ENCODE measurements around the gene TPD52L3.

DNA sequence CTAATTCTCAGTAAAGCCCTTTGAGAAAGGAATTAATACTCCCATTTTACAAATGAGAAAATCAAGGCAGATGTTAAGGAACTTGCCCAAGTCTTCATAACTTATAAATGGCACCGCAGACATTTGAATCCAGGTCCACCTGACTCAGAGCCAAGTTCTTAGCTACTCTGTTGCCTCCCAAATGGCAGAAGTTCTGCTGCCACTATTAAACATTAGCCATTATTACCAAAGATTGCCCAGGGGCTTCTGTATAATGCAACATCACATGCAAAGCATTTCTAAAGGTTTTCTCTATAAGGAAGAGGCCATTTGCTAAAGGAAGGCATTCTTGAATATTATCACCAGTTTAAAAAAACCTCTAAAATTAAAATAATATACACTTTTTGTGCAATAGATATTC lies 28.3 kb downstream of the TPD52L3 start:
- TF ChIP-seq, protein P1, sequence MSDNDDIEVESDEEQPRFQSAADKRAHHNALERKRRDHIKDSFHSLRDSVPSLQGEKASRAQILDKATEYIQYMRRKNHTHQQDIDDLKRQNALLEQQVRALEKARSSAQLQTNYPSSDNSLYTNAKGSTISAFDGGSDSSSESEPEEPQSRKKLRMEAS (IDR thresholded peaks at IDR 0.05; ENCODE audit: low read depth, low read length), result no peak
- TF ChIP-seq POLR2A (IDR thresholded peaks at IDR 0.05; ENCODE audit: extremely low read depth, insufficient read length), result no peak
- TF ChIP-seq, protein P2, sequence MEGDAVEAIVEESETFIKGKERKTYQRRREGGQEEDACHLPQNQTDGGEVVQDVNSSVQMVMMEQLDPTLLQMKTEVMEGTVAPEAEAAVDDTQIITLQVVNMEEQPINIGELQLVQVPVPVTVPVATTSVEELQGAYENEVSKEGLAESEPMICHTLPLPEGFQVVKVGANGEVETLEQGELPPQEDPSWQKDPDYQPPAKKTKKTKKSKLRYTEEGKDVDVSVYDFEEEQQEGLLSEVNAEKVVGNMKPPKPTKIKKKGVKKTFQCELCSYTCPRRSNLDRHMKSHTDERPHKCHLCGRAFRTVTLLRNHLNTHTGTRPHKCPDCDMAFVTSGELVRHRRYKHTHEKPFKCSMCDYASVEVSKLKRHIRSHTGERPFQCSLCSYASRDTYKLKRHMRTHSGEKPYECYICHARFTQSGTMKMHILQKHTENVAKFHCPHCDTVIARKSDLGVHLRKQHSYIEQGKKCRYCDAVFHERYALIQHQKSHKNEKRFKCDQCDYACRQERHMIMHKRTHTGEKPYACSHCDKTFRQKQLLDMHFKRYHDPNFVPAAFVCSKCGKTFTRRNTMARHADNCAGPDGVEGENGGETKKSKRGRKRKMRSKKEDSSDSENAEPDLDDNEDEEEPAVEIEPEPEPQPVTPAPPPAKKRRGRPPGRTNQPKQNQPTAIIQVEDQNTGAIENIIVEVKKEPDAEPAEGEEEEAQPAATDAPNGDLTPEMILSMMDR (IDR thresholded peaks at IDR 0.05; ENCODE audit: low read depth, low read length), result no peak
- no peak for TF ChIP-seq MYC (IDR thresholded peaks at IDR 0.05; ENCODE audit: low read depth, low read length)
